H1 (cell line): Measurements from ENCODE around the gene DEPDC1. TPM values are rescaled to one million over a fixed set of nuclear protein-coding genes. Genes with fewer than 3 reads are reported as not detected.

ENCODE experiments used
- CTCF ChIA-PET: fragments of 300-600 bp; sonication (Branson Sonifier 250); formaldehyde crosslinking; loops from one replicate; lab custom pipeline; 2021; ENCODE audit not compliant: partially characterized antibody; lab: Charles Lee
- POLR2A ChIA-PET: fragments of 300-600 bp; sonication (Branson Sonifier 250); formaldehyde crosslinking; loops from one replicate; lab custom pipeline; 2021; ENCODE audit warnings: inconsistent platforms; ENCODE audit not compliant: partially characterized antibody; lab: Charles Lee
- DNase-seq, 2 experiments: peaks; one replicate each; pipeline versions ENCODE4 v3.0.0 to v3.0.0-alpha.2; 2010 to 2022; ENCODE audit warnings: low spot score in 2 of 2, low read depth in 1 of 2, mixed read lengths in 1 of 2
- FAIRE-seq: peaks from 2 replicates; lab custom pipeline; 2011; peaks lifted over from hg19 to GRCh38; lab: Jason Lieb, UNC
- H2AFZ ChIP-seq: 2 replicates; pipeline ENCODE4 v1.8.1; 2012; ENCODE audit warnings: low read length, inconsistent platforms
- H2AK5ac ChIP-seq: 2 replicates; pipeline ENCODE4 v1.6.1; 2013; ENCODE audit warnings: low read depth, low read length
- H2BK120ac ChIP-seq: replicated peaks from 2 replicates; pipeline ENCODE3; 2013; ENCODE audit warnings: low read depth, low read length, inconsistent platforms
- H2BK12ac ChIP-seq: 2 replicates; pipeline ENCODE4 v1.6.1; 2013; ENCODE audit warnings: low read depth, low read length
- H2BK15ac ChIP-seq: 2 replicates; pipeline ENCODE4 v1.6.1; 2013; ENCODE audit warnings: low read length
- H2BK20ac ChIP-seq: 2 replicates; pipeline ENCODE4 v1.6.1; 2013; ENCODE audit warnings: low read length
- H2BK5ac ChIP-seq: 2 replicates; pipeline ENCODE4 v1.6.1; 2013; ENCODE audit warnings: low read depth, low read length
- H3K14ac ChIP-seq: 2 replicates; pipeline ENCODE4 v1.6.1; 2013; ENCODE audit warnings: inconsistent platforms; ENCODE audit not compliant: insufficient read length
- H3K18ac ChIP-seq: 2 replicates; pipeline ENCODE4 v1.6.1; 2013; ENCODE audit warnings: low read length; ENCODE audit errors: extremely low read depth
- H3K23ac ChIP-seq: 2 replicates; pipeline ENCODE4 v1.6.1; 2013; ENCODE audit warnings: inconsistent platforms; ENCODE audit not compliant: insufficient read length
- H3K23me2 ChIP-seq: 2 replicates; pipeline ENCODE4 v1.6.1; 2013; ENCODE audit warnings: low read depth, low read length
- H3K27ac ChIP-seq: 2 replicates; pipeline ENCODE4 v1.6.1; 2011; ENCODE audit warnings: low read depth, low read length, inconsistent platforms
- H3K27me3 ChIP-seq, 4 experiments: replicated peaks in 1 of 4; 1 replicate in 1 of 4; 2 replicates in 3 of 4; pipeline versions ENCODE4 v1.6.1 to v1.8.1; 2011 to 2013; ENCODE audit warnings: low read length in 3 of 4, mild to moderate bottlenecking in 3 of 4, inconsistent platforms in 2 of 4, mixed read lengths in 2 of 4, moderate library complexity in 1 of 4; ENCODE audit not compliant: control insufficient read depth in 3 of 4, insufficient read depth in 3 of 4; ENCODE audit errors: extremely low read depth in 1 of 4
- H3K36me3 ChIP-seq, 4 experiments: 2 replicates each; pipeline versions ENCODE4 v1.6.1 to v1.8.1; 2011 to 2013; ENCODE audit warnings: mild to moderate bottlenecking in 4 of 4, low read length in 3 of 4, moderate library complexity in 2 of 4, control low read depth in 1 of 4, inconsistent platforms in 1 of 4; ENCODE audit not compliant: insufficient read depth in 4 of 4, control insufficient read depth in 2 of 4
- H3K4ac ChIP-seq: replicated peaks from 2 replicates; pipeline ENCODE3; 2013; ENCODE audit warnings: low read length, low read depth, mixed read lengths, inconsistent platforms; ENCODE audit not compliant: insufficient read length
- H3K4me1 ChIP-seq, 4 experiments: replicated peaks in 1 of 4; 1 replicate in 1 of 4; 2 replicates in 3 of 4; pipeline versions ENCODE4 v1.6.1 to v1.8.1; 2011 to 2013; ENCODE audit warnings: low read length in 3 of 4, inconsistent platforms in 2 of 4, mixed read lengths in 1 of 4; ENCODE audit not compliant: insufficient read depth in 4 of 4, control insufficient read depth in 3 of 4
- H3K4me2 ChIP-seq, 2 experiments: 2 replicates each; pipeline versions ENCODE4 v1.6.1 to v1.8.1; 2011 to 2013; ENCODE audit warnings: low read depth in 2 of 2, low read length in 2 of 2, control low read depth in 1 of 2, inconsistent platforms in 1 of 2, mild to moderate bottlenecking in 1 of 2; ENCODE audit not compliant: insufficient read depth in 1 of 2
- H3K4me3 ChIP-seq, 4 experiments: fragments of 200-600, 300-600 bp in 1 of 4; sonication (generic), shearing (Covaris generic), sonication (Bioruptor Twin) in 1 of 4; 2 replicates each; pipeline versions ENCODE4 v1.5.1 to v1.8.1; 2011 to 2016; ENCODE audit warnings: low read length in 4 of 4, low read depth in 3 of 4, control low read depth in 2 of 4, inconsistent platforms in 2 of 4, mild to moderate bottlenecking in 2 of 4, mixed read lengths in 1 of 4, moderate library complexity in 1 of 4; ENCODE audit not compliant: insufficient read depth in 2 of 4; ENCODE audit errors: extremely low read depth in 1 of 4
- H3K56ac ChIP-seq: replicated peaks from 2 replicates; pipeline ENCODE3; 2013; ENCODE audit warnings: low read depth, mild to moderate bottlenecking, mixed read lengths, low read length, inconsistent platforms; ENCODE audit not compliant: insufficient read length
- H3K79me1 ChIP-seq: 2 replicates; pipeline ENCODE4 v1.6.1; 2013; ENCODE audit warnings: low read depth, low read length, control low read depth
- H3K79me2 ChIP-seq, 2 experiments: 2 replicates each; pipeline versions ENCODE4 v1.6.1 to v1.8.1; 2012 to 2013; ENCODE audit warnings: low read length in 2 of 2, mild to moderate bottlenecking in 2 of 2, inconsistent platforms in 1 of 2; ENCODE audit not compliant: insufficient read depth in 2 of 2, control insufficient read depth in 1 of 2
- H3K9ac ChIP-seq, 4 experiments: replicated peaks in 1 of 4; 1 replicate in 1 of 4; 2 replicates in 3 of 4; pipeline versions ENCODE4 v1.6.1 to v1.8.1; 2011 to 2013; ENCODE audit warnings: low read depth in 3 of 4, low read length in 3 of 4, control low read depth in 2 of 4, mild to moderate bottlenecking in 2 of 4, moderate library complexity in 2 of 4, inconsistent platforms in 1 of 4; ENCODE audit errors: extremely low read depth in 1 of 4
- H3K9me3 ChIP-seq, 2 experiments: 2 replicates each; pipeline versions ENCODE4 v1.6.1 to v1.8.1; 2012 to 2013; ENCODE audit warnings: mild to moderate bottlenecking in 2 of 2, moderate library complexity in 2 of 2, control low read depth in 1 of 2, inconsistent platforms in 1 of 2, low read depth in 1 of 2, low read length in 1 of 2, mixed read lengths in 1 of 2; ENCODE audit not compliant: insufficient read depth in 2 of 2
- H4K20me1 ChIP-seq, 2 experiments: replicated peaks in 1 of 2; 2 replicates each; pipeline versions ENCODE3 to v1.8.1; 2011 to 2013; ENCODE audit warnings: inconsistent platforms in 2 of 2, low read length in 2 of 2, mild to moderate bottlenecking in 1 of 2; ENCODE audit not compliant: insufficient read depth in 2 of 2, control insufficient read depth in 1 of 2
- H4K5ac ChIP-seq: 2 replicates; pipeline ENCODE4 v1.6.1; 2013; ENCODE audit warnings: low read length, low read depth, mixed read lengths, inconsistent platforms; ENCODE audit not compliant: insufficient read length
- H4K8ac ChIP-seq: 2 replicates; pipeline ENCODE4 v1.8.0; 2013; ENCODE audit warnings: mild to moderate bottlenecking, moderate library complexity, low read length, inconsistent platforms; ENCODE audit not compliant: insufficient read depth; ENCODE audit errors: extremely low read depth
- H4K91ac ChIP-seq: replicated peaks from 2 replicates; pipeline ENCODE3; 2013; ENCODE audit warnings: low read length, mixed read lengths, inconsistent platforms; ENCODE audit not compliant: insufficient read length
- CEBPB ChIP-seq: IDR thresholded peaks from 2 replicates; pipeline ENCODE4 v1.6.1; 2012; ENCODE audit warnings: low read depth, low read length
- CREB1 ChIP-seq: IDR thresholded peaks from 2 replicates; pipeline ENCODE4 v1.6.1; 2012; ENCODE audit warnings: inconsistent platforms
- EP300 ChIP-seq, 2 experiments: IDR thresholded peaks; 1 replicate in 1 of 2; 2 replicates in 1 of 2; pipeline ENCODE4 v1.6.1; 2011 to 2012; ENCODE audit warnings: low read depth in 2 of 2, low read length in 2 of 2, mild to moderate bottlenecking in 2 of 2, borderline replicate concordance in 1 of 2, inconsistent platforms in 1 of 2, moderate library complexity in 1 of 2
- FOSL1 ChIP-seq: IDR thresholded peaks from 2 replicates; pipeline ENCODE4 v1.6.1; 2011; ENCODE audit warnings: mild to moderate bottlenecking, low read depth, low read length, moderate library complexity; ENCODE audit not compliant: insufficient read depth
- HDAC6 ChIP-seq: IDR thresholded peaks from one replicate; pipeline ENCODE4 v1.7.1; 2012; ENCODE audit warnings: low read depth, mild to moderate bottlenecking, inconsistent platforms, low read length, moderate library complexity
- JUND ChIP-seq: IDR thresholded peaks from 2 replicates; pipeline ENCODE4 v1.6.1; 2011; ENCODE audit warnings: mild to moderate bottlenecking, improper control_type of control experiment, low read length
- KDM1A ChIP-seq: fragments of 200-600, 300-600 bp; sonication (generic); IDR thresholded peaks from 2 replicates; pipeline ENCODE4 v1.7.1; 2016; ENCODE audit warnings: mild to moderate bottlenecking, low read length, borderline replicate concordance
- KDM4A ChIP-seq: IDR thresholded peaks from one replicate; pipeline ENCODE4 v1.7.1; 2012; ENCODE audit warnings: low read depth, mild to moderate bottlenecking, moderate library complexity, low read length, inconsistent platforms; ENCODE audit not compliant: severe bottlenecking
- PHF8 ChIP-seq: fragments of 200-600 bp; sonication (generic); conservative IDR thresholded peaks from 2 replicates; pipeline ENCODE4 v1.7.1; 2012; ENCODE audit warnings: low read depth, mild to moderate bottlenecking, inconsistent platforms, low read length, moderate library complexity
- RBBP5 ChIP-seq: IDR thresholded peaks from 2 replicates; pipeline ENCODE4 v1.7.1; 2012; ENCODE audit warnings: low read depth, mild to moderate bottlenecking, inconsistent platforms, low read length, moderate library complexity, borderline replicate concordance
- SRF ChIP-seq: IDR thresholded peaks from 2 replicates; pipeline ENCODE4 v1.6.1; 2011; ENCODE audit warnings: mild to moderate bottlenecking, low read depth, low read length, moderate library complexity
- TEAD4 ChIP-seq: IDR thresholded peaks from 2 replicates; pipeline ENCODE4 v1.6.1; 2012; ENCODE audit warnings: low read depth, low read length, inconsistent platforms, mixed read lengths
- YY1 ChIP-seq: IDR thresholded peaks from 2 replicates; pipeline ENCODE4 v1.6.1; 2011; ENCODE audit warnings: low read depth, mild to moderate bottlenecking, low read length
- WGBS, 2 experiments: shearing (Covaris generic) in 1 of 2; methylation state at CpG; one replicate each; pipeline versions ENCODE4 v1.1.6 to v1.1.7; 2013 to 2015; ENCODE audit warnings: low lambda C conversion rate in 2 of 2, mixed read lengths in 2 of 2, inconsistent platforms in 1 of 2, low coverage in 1 of 2, missing lambda C conversion rate in 1 of 2; ENCODE audit not compliant: insufficient replicate concordance in 2 of 2, insufficient coverage in 1 of 2, insufficient read length in 1 of 2; ENCODE audit errors: extremely low coverage in 1 of 2, missing lambda C conversion rate in 1 of 2; 5-methylcytosine and 5-hydroxymethylcytosine counted together
- polyA plus RNA-seq, 7 experiments: library from polyadenylated mRNA; depleted of rRNA in 3 of 7; stranded (reverse) in 5 of 7; unstranded in 2 of 7; fragments of >200 nt in 5 of 7; fragments of 200-250 nt in 2 of 7; gene quantifications; 1 replicate in 5 of 7; 2 replicates in 1 of 7; 4 replicates in 1 of 7; pipeline versions ENCODE4 v1.2.1 to v1.2.3, GENCODE V29; 2011 to 2013; ENCODE audit warnings: missing spikeins in 2 of 7, mixed read lengths in 2 of 7
- total RNA-seq: library from RNA; stranded (reverse); fragmentation: NEBNext Ultra II Directional; extraction: Animal tissue kit (Norgen Biotek cat#: 25700); gene quantifications from 2 replicates; pipeline ENCODE4 v1.2.1, GENCODE V29; 2021
- TF ChIP-seq, protein P1 (sequence below): IDR thresholded peaks from 2 replicates; pipeline ENCODE4 v1.6.1; 2012; ENCODE audit warnings: inconsistent platforms

DEPDC1 gene
- total and polyA plus RNA-seq, 2 of the 8 experiments (the other 6 are each of a cell fraction or from before 2014, with no cell fraction given), result 5.5 to 46.5 TPM

DNA sequence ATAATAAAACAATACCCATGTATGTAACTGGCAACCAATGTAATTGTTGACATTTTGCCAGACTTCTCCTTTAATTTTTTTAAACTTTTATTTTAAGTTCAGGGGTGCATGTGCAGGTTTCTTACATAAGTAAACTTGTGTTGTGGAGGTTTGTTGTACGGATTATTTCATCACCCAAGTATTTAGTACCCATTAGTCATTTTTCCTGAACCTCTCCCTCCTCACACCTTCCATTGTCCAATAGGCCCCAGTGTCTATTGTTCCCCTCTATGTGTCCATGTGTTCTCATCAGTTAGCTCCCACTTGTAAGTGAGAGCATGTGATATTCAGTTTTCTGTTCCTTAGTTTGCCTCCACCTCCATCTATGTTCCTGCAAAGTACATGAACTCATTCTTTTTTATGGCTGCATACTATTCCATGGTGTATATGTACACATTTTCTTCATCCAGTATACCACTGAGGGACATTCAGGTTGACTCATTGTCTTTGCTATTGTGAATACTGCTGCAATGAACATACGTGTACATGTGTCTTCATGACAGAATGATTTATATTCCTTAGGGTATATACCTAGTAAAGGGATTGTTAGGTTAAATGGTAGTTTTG lies 6.7 kb downstream of the DEPDC1 start:
- H2BK20ac ChIP-seq, result no peak overlapping the region
- H3K18ac ChIP-seq, result no peak overlapping the region
- H4K20me1 ChIP-seq, result no peaks in the 10 kb centered on the region
- no peaks in the 10 kb centered on the region for H3K27me3 ChIP-seq
- no peak overlapping the region for H3K14ac ChIP-seq
- no peaks in the 10 kb centered on the region for H3K4me1 ChIP-seq
- peaks cover 0 to 37% of the 10 kb centered on the region in 2 experiments; a peak in 2 of 4 replicates for H3K79me2 ChIP-seq
- POLR2A ChIA-PET, result no interaction called here
- H3K9me3 ChIP-seq, result no peaks in the 10 kb centered on the region
- H2BK5ac ChIP-seq, result no peak overlapping the region
- no peaks in the 10 kb centered on the region for H3K23me2 ChIP-seq
- CTCF ChIA-PET, result no interaction called here
- 100% methylated on average over 2 of the region's 2 CpGs; no CpG with 5 or more reads in 1 of the 2 experiments for WGBS, 2 experiments
- DNase-seq, result no peak
- H2BK12ac ChIP-seq, result no peak overlapping the region
- no peak overlapping the region for H4K91ac ChIP-seq
- H4K5ac ChIP-seq, result no peak overlapping the region
- H3K27ac ChIP-seq, result no peak overlapping the region
- no peaks in the 10 kb centered on the region for H3K79me1 ChIP-seq
- no peak overlapping the region for H2BK15ac ChIP-seq
- no peak overlapping the region for H3K4ac ChIP-seq
- H3K4me2 ChIP-seq, result no peak overlapping the region
- no peak overlapping the region for H4K8ac ChIP-seq
- H3K23ac ChIP-seq, result no peak overlapping the region
- no peak overlapping the region for H3K56ac ChIP-seq
- FAIRE-seq, result no peak
- H3K9ac ChIP-seq, result no peak overlapping the region
- H2AK5ac ChIP-seq, result no peak overlapping the region
- H2AFZ ChIP-seq, result no peak overlapping the region
- H2BK120ac ChIP-seq, result no peak overlapping the region
- H3K36me3 ChIP-seq, result peaks cover 0 to 75% (median 18%) of the 10 kb centered on the region in 4 experiments; a peak in 6 of 8 replicates
- H3K4me3 ChIP-seq, result no peak overlapping the region
- TF ChIP-seq EP300 (IDR thresholded peaks at IDR 0.05; ENCODE audit: borderline replicate concordance in 1 of 2, low read depth in 2 of 2, low read length in 2 of 2) (no peak), KDM4A (no peak), CREB1 (no peak), CEBPB (no peak), KDM1A (no peak), FOSL1 (no peak), RBBP5 (no peak), YY1 (no peak), TEAD4 (no peak), PHF8 (no peak), JUND (no peak), HDAC6 (no peak), SRF (no peak)
- TF ChIP-seq, protein P1, sequence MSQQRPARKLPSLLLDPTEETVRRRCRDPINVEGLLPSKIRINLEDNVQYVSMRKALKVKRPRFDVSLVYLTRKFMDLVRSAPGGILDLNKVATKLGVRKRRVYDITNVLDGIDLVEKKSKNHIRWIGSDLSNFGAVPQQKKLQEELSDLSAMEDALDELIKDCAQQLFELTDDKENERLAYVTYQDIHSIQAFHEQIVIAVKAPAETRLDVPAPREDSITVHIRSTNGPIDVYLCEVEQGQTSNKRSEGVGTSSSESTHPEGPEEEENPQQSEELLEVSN, result no peak
